Measurements from ENCODE around the gene EDDM3A. TPM values are rescaled to one million over a fixed set of nuclear protein-coding genes. Genes with fewer than 3 reads are reported as not detected.
A peak's percentile ranks its signal among the peaks of the same experiment; 100 is the strongest.

The EDDM3A gene
- total RNA-seq: not detected

- no peak within 1 kb of the TSS for H3K27ac Mint-ChIP-seq
- ChIA-PET CTCF (interaction anchor here (1.1 to 1.3 kb wide), 2 partner anchors 12 to 49 kb away, joined by 3 read pairs; no protein-coding TSS in a partner anchor), POLR2A (interaction anchor here (0.6 to 1.0 kb wide), 2 partner anchors 23 to 46 kb away, joined by 3 read pairs; no protein-coding TSS in a partner anchor)
- H3K36me3 Mint-ChIP-seq (ENCODE audit: low read depth): no peaks in the 10 kb centered on the region
- no peak for DNase-seq
- H3K4me3 Mint-ChIP-seq: no peak within 1 kb of the TSS
- no peak for TF ChIP-seq CTCF (IDR thresholded peaks at IDR 0.05)
- no peak for ATAC-seq
- no peaks in the 10 kb centered on the region for H3K9me3 Mint-ChIP-seq
- intact Hi-C loops (cut with micrococcal nuclease): no loop called here
- H3K27me3 Mint-ChIP-seq: peaks cover 5% of the 10 kb centered on the region
- H3K4me1 Mint-ChIP-seq (ENCODE audit: low read depth): no peaks in the 10 kb centered on the region
These were observed at the start of gene EDDM3A for GRCh38 chr14:20745571-20746358. Gene EDDM3A, plus strand, starts transcription at chr14:20745887. Its CDS starts 1,694 bp downstream, at chr14:20747581.

- peaks cover 4% of the 10 kb centered on the region for H3K27me3 Mint-ChIP-seq
- intact Hi-C loops (cut with micrococcal nuclease): loop anchor here (1.0 to 5.0 kb wide), 2 partner anchors 159 to 276 kb away; no protein-coding TSS in a partner anchor
- TF ChIP-seq CTCF (IDR thresholded peaks at IDR 0.05): no peak
These were observed 48.9 kb upstream of the EDDM3A start for GRCh38 chr14:20696764-20697163.

GRCh38 chr14:20697273-20698017 is 48.2 kb upstream of the EDDM3A start:
- POLR2A ChIA-PET: interaction anchor here (0.5 kb wide), 1 partner anchor 18 kb away, joined by 3 read pairs; no protein-coding TSS in a partner anchor
- ATAC-seq: peak; percentile 93
- no peak overlapping the region for H3K27ac Mint-ChIP-seq
- H3K4me1 Mint-ChIP-seq (ENCODE audit: low read depth): peaks cover under 1% of the 10 kb centered on the region
- TF ChIP-seq CTCF (IDR thresholded peaks at IDR 0.05): peak; percentile 75
- H3K36me3 Mint-ChIP-seq (ENCODE audit: low read depth): no peaks in the 10 kb centered on the region
- no peaks in the 10 kb centered on the region for H3K9me3 Mint-ChIP-seq
- peak; percentile 78 for DNase-seq
- intact Hi-C loops (cut with micrococcal nuclease): loop anchor here (1.0 to 5.0 kb wide), 2 partner anchors 158 to 275 kb away; no protein-coding TSS in a partner anchor
- CTCF ChIA-PET: interaction anchor here (0.7 to 7.4 kb wide), 25 partner anchors 9 to 343 kb away, joined by 3 to 40 read pairs (median 4); no protein-coding TSS in a partner anchor
- H3K27me3 Mint-ChIP-seq: peaks cover 4% of the 10 kb centered on the region
- H3K4me3 Mint-ChIP-seq: no peak overlapping the region

More at GRCh38 chr14:20696764-20697163, 48.9 kb upstream of the EDDM3A start:
- ATAC-seq: no peak
- no peak overlapping the region for H3K4me3 Mint-ChIP-seq
- H3K9me3 Mint-ChIP-seq: no peaks in the 10 kb centered on the region
- H3K36me3 Mint-ChIP-seq (ENCODE audit: low read depth): no peaks in the 10 kb centered on the region
- POLR2A ChIA-PET: no interaction called here
- DNase-seq: no peak
- H3K27ac Mint-ChIP-seq: no peak overlapping the region
- CTCF ChIA-PET: interaction anchor here (0.7 to 7.4 kb wide), 21 partner anchors 9 to 275 kb away, joined by 3 to 40 read pairs (median 5); no protein-coding TSS in a partner anchor
- peaks cover 3% of the 10 kb centered on the region for H3K4me1 Mint-ChIP-seq (ENCODE audit: low read depth)

GRCh38 chr14:20698018-20698329 is 47.7 kb upstream of the EDDM3A start:
- ChIA-PET CTCF (interaction anchor here (0.7 to 7.4 kb wide), 12 partner anchors 10 to 342 kb away, joined by 3 to 40 read pairs (median 5); no protein-coding TSS in a partner anchor), POLR2A (no interaction called here)
- no peaks in the 10 kb centered on the region for H3K9me3 Mint-ChIP-seq
- no peak for ATAC-seq
- H3K4me1 Mint-ChIP-seq (ENCODE audit: low read depth): no peaks in the 10 kb centered on the region
- no peaks in the 10 kb centered on the region for H3K36me3 Mint-ChIP-seq (ENCODE audit: low read depth)
- intact Hi-C loops (cut with micrococcal nuclease): loop anchor here (5.0 kb wide), 1 partner anchor 274 kb away; no protein-coding TSS in a partner anchor
- H3K27me3 Mint-ChIP-seq: peaks cover 4% of the 10 kb centered on the region
- no peak for DNase-seq
- H3K27ac Mint-ChIP-seq: no peak overlapping the region
- no peak for TF ChIP-seq CTCF (IDR thresholded peaks at IDR 0.05)
- no peak overlapping the region for H3K4me3 Mint-ChIP-seq

Measured in activated CD8-positive, alpha-beta T cell treated with anti-CD3 and anti-CD28 coated beads for 36 hours (primary cell).